ENCODE results near the gene SOAT2. TPM values are rescaled to one million over a fixed set of nuclear protein-coding genes. Genes with fewer than 3 reads are reported as not detected.

Gene SOAT2
- total RNA-seq, 1 experiment from 2014 or later, result not detected

DNA sequence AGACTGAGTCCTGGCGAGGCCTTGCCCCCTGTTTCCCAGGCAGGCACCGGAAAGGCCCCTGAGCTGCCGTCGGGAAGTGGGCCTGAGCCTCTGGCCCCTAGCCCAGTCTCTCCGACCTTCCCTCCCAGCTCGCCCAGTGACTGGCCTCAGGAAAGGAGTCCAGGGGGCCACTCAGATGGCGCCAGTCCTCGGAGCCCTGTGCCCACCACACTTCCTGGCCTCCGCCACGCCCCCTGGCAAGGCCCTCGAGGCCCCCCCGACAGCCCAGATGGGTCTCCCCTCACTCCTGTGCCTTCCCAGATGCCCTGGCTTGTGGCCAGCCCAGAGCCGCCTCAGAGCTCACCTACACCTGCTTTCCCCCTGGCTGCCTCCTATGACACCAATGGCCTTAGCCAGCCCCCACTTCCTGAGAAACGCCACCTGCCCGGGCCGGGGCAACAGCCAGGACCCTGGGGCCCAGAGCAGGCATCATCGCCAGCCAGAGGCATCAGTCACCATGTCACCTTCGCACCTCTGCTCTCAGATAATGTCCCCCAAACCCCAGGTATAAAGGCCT, 42.5 kb upstream of the SOAT2 start:
- BruUV-seq (replicated peaks), result no TSS peak
- intact Hi-C loops (cut with micrococcal nuclease; ENCODE audit: unreplicated experiment) (loop anchor here (10.0 kb wide), 1 partner anchor 94 kb away; no protein-coding TSS in a partner anchor), in situ Hi-C loops (cut with HindIII; ENCODE audit: low pct_unique_long_range_greater_than_20kb, low sequenced_read_pairs) (no loop called here)
- POLR2A ChIA-PET, result no interaction called here
- TF ChIP-seq POLR2AphosphoS5 (IDR thresholded peaks at IDR 0.05; ENCODE audit: low read depth, low read length) (no peak), TCF7L2 (IDR thresholded peaks at IDR 0.05; ENCODE audit: low read depth, low read length) (no peak), SIN3A (IDR thresholded peaks at IDR 0.05; ENCODE audit: borderline replicate concordance, insufficient read depth, low read depth, low read length) (no peak)
- TF ChIP-seq, protein P1, sequence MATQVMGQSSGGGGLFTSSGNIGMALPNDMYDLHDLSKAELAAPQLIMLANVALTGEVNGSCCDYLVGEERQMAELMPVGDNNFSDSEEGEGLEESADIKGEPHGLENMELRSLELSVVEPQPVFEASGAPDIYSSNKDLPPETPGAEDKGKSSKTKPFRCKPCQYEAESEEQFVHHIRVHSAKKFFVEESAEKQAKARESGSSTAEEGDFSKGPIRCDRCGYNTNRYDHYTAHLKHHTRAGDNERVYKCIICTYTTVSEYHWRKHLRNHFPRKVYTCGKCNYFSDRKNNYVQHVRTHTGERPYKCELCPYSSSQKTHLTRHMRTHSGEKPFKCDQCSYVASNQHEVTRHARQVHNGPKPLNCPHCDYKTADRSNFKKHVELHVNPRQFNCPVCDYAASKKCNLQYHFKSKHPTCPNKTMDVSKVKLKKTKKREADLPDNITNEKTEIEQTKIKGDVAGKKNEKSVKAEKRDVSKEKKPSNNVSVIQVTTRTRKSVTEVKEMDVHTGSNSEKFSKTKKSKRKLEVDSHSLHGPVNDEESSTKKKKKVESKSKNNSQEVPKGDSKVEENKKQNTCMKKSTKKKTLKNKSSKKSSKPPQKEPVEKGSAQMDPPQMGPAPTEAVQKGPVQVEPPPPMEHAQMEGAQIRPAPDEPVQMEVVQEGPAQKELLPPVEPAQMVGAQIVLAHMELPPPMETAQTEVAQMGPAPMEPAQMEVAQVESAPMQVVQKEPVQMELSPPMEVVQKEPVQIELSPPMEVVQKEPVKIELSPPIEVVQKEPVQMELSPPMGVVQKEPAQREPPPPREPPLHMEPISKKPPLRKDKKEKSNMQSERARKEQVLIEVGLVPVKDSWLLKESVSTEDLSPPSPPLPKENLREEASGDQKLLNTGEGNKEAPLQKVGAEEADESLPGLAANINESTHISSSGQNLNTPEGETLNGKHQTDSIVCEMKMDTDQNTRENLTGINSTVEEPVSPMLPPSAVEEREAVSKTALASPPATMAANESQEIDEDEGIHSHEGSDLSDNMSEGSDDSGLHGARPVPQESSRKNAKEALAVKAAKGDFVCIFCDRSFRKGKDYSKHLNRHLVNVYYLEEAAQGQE (IDR thresholded peaks at IDR 0.05; ENCODE audit: insufficient read depth in 1 of 2, low read depth in 2 of 2, low read length in 1 of 2), result no peak
- TF ChIP-seq, protein P2, sequence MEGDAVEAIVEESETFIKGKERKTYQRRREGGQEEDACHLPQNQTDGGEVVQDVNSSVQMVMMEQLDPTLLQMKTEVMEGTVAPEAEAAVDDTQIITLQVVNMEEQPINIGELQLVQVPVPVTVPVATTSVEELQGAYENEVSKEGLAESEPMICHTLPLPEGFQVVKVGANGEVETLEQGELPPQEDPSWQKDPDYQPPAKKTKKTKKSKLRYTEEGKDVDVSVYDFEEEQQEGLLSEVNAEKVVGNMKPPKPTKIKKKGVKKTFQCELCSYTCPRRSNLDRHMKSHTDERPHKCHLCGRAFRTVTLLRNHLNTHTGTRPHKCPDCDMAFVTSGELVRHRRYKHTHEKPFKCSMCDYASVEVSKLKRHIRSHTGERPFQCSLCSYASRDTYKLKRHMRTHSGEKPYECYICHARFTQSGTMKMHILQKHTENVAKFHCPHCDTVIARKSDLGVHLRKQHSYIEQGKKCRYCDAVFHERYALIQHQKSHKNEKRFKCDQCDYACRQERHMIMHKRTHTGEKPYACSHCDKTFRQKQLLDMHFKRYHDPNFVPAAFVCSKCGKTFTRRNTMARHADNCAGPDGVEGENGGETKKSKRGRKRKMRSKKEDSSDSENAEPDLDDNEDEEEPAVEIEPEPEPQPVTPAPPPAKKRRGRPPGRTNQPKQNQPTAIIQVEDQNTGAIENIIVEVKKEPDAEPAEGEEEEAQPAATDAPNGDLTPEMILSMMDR (IDR thresholded peaks at IDR 0.05), result no peak
- CTCF ChIA-PET, result interaction anchor here (1.3 kb wide), 1 partner anchor 12 kb away, joined by 3 read pairs; no protein-coding TSS in a partner anchor
- DNase-seq (ENCODE audit: low read depth, low spot score), result no peak
- no peaks in the 10 kb centered on the region for H3K27me3 ChIP-seq (ENCODE audit: control insufficient read depth, insufficient read depth, low read length)
- no peaks in the 10 kb centered on the region for H3K9me3 ChIP-seq (ENCODE audit: control insufficient read depth, insufficient read depth, low read depth, low read length)
- H3K4me1 ChIP-seq (ENCODE audit: control insufficient read depth, insufficient read depth, low read length), result peaks cover 13% of the 10 kb centered on the region
- H3K36me3 ChIP-seq (ENCODE audit: control insufficient read depth, insufficient read depth, low read length), result no peaks in the 10 kb centered on the region; the same call in 1 of the 2 replicates
- H3K4me3 ChIP-seq (ENCODE audit: low read depth in 2 of 2, low read length in 2 of 2), result no peak overlapping the region
- ATAC-seq, result no peak
- no peak overlapping the region for H3K27ac ChIP-seq (ENCODE audit: low read length)

DNA sequence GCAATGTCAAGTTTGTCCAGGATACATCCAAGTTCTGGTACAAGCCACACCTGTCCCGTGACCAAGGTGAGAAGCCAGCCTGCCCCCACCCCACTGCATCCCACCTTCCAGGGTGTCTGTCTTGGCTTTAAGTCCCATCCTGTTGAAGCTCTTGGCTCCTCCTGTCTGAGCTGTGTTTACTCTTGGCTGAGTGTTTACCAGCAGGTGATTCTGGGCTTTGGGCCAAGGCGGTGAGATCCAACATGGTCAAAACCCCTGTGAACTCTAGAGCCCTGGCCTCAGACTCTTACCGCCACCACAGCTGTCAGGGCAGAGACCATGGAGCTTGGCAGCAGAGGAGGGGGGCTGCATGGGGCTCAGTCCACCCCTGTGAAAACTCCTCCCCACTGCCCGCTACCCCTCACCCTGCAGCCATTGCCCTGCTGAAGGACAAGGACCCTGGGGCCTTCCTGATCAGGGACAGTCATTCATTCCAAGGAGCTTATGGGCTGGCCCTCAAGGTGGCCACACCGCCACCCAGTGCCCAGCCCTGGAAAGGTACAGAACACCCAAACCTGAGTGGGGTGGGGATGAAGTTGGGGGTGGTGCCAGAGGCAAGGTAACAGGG, 41.8 kb upstream of the SOAT2 start:
- BruUV-seq (replicated peaks), result no TSS peak
- no peaks in the 10 kb centered on the region; the same call in 1 of the 2 replicates for H3K36me3 ChIP-seq (ENCODE audit: control insufficient read depth, insufficient read depth, low read length)
- POLR2A ChIA-PET, result no interaction called here
- DNase-seq (ENCODE audit: low read depth, low spot score), result no peak
- no peaks in the 10 kb centered on the region for H3K27me3 ChIP-seq (ENCODE audit: control insufficient read depth, insufficient read depth, low read length)
- 0 out of 2 replicates have a peak overlapping the region, but pooled peaks have one; percentile 12 for H3K27ac ChIP-seq (ENCODE audit: low read length)
- intact Hi-C loops (cut with micrococcal nuclease; ENCODE audit: unreplicated experiment) (loop anchor here (10.0 kb wide), 1 partner anchor 93 kb away; no protein-coding TSS in a partner anchor), in situ Hi-C loops (cut with HindIII; ENCODE audit: low pct_unique_long_range_greater_than_20kb, low sequenced_read_pairs) (no loop called here)
- TF ChIP-seq, protein P2 (IDR thresholded peaks at IDR 0.05), result peak; percentile 71
- TF ChIP-seq SIN3A (IDR thresholded peaks at IDR 0.05; ENCODE audit: borderline replicate concordance, insufficient read depth, low read depth, low read length) (no peak), TCF7L2 (IDR thresholded peaks at IDR 0.05; ENCODE audit: low read depth, low read length) (no peak)
- H3K9me3 ChIP-seq (ENCODE audit: control insufficient read depth, insufficient read depth, low read depth, low read length), result no peaks in the 10 kb centered on the region
- H3K4me1 ChIP-seq (ENCODE audit: control insufficient read depth, insufficient read depth, low read length), result peaks cover 13% of the 10 kb centered on the region
- no peak overlapping the region for H3K4me3 ChIP-seq (ENCODE audit: low read depth in 2 of 2, low read length in 2 of 2)
- CTCF ChIA-PET, result interaction anchor here (1.3 kb wide), 1 partner anchor 13 kb away, joined by 3 read pairs; no protein-coding TSS in a partner anchor
- peak; percentile 65 for ATAC-seq

Measured in Panc1 (cell line).